Pons (tissue), 1 donor: ENCODE measurements around the gene PMFBP1.
"Not testable (repeated sequence)": the region's sequence is repeated elsewhere in the genome, so short reads cannot be mapped to it uniquely, and the experiment has no call there.

Experiments
- DNase-seq: peaks from one replicate; pipeline ENCODE4 v3.0.0-alpha.2; 2016; ENCODE audit warnings: low spot score

PMFBP1 gene

GRCh38 chr16:72105978-72106377 is 66.0 kb downstream of the PMFBP1 start:
- DNase-seq, result no peak

GRCh38 chr16:72104905-72105304 is 67.0 kb downstream of the PMFBP1 start:
- no peak for DNase-seq

- no peak for DNase-seq
Observed at GRCh38 chr16:72101195-72101594, 70.8 kb downstream of the PMFBP1 start.

- DNase-seq, result peak; percentile 58
Observed at GRCh38 chr16:72099377-72099818, 72.6 kb downstream of the PMFBP1 start.

- no peak for DNase-seq
Observed at GRCh38 chr16:72098936-72099335, 73.0 kb downstream of the PMFBP1 start.

GRCh38 chr16:72094266-72094610 is 77.7 kb downstream of the PMFBP1 start:
- no peak for DNase-seq

GRCh38 chr16:72093448-72094265 is 78.3 kb downstream of the PMFBP1 start, which contains the start of the genes DHX38 and TXNL4B:
DHX38 (plus strand) TSS chr16:72093847; CDS start chr16:72096158, 2,311 bp downstream.
TXNL4B (minus strand) TSS chr16:72093620; CDS start chr16:72090749, 2,871 bp downstream.
- DNase-seq, result peak; percentile 100

GRCh38 chr16:72092832-72093447 is 79.0 kb downstream of the PMFBP1 start:
- no peak for DNase-seq

- no peak for DNase-seq
Observed at GRCh38 chr16:72091217-72091616, 80.7 kb downstream of the PMFBP1 start.

GRCh38 chr16:72085002-72085401 is 87.0 kb downstream of the PMFBP1 start:
- DNase-seq, result no peak

GRCh38 chr16:72084445-72084844 is 87.5 kb downstream of the PMFBP1 start:
- DNase-seq, result no peak

GRCh38 chr16:72083778-72084404 is 88.1 kb downstream of the PMFBP1 start:
- DNase-seq, result no peak

- not testable (repeated sequence) for DNase-seq
Observed at GRCh38 chr16:72076991-72077706, 94.8 kb downstream of the PMFBP1 start.

GRCh38 chr16:72075067-72075466 is 96.9 kb downstream of the PMFBP1 start:
- DNase-seq, result not testable (repeated sequence)

- peak; percentile 75 for DNase-seq
Observed at GRCh38 chr16:72073560-72074230, 98.3 kb downstream of the PMFBP1 start.

- DNase-seq, result peak; percentile 73
Observed at GRCh38 chr16:72072514-72073342, 99.2 kb downstream of the PMFBP1 start.
